Fibroblast of pulmonary artery (primary cell): Measurements from ENCODE around the gene PIM3.

ENCODE experiments used
- DNase-seq: peaks from one replicate; pipeline ENCODE4 v3.0.0-alpha.2; 2010; ENCODE audit warnings: low read depth
- H3K4me3 ChIP-seq: replicated peaks from 2 replicates; pipeline ENCODE4 v1.5.1; 2011; ENCODE audit warnings: low read depth, mild to moderate bottlenecking, control low read depth, low read length, moderate library complexity
- CTCF ChIP-seq: IDR thresholded peaks from 2 replicates; pipeline ENCODE4 v1.5.1; 2011; ENCODE audit warnings: mild to moderate bottlenecking, control low read depth, low read length, inconsistent platforms; ENCODE audit errors: missing control alignments

PIM3 gene

GRCh38 chr22:49969751-49970527, 9.4 kb downstream of the PIM3 start:
- H3K4me3 ChIP-seq, result no peak overlapping the region
- DNase-seq, result no peak

DNA sequence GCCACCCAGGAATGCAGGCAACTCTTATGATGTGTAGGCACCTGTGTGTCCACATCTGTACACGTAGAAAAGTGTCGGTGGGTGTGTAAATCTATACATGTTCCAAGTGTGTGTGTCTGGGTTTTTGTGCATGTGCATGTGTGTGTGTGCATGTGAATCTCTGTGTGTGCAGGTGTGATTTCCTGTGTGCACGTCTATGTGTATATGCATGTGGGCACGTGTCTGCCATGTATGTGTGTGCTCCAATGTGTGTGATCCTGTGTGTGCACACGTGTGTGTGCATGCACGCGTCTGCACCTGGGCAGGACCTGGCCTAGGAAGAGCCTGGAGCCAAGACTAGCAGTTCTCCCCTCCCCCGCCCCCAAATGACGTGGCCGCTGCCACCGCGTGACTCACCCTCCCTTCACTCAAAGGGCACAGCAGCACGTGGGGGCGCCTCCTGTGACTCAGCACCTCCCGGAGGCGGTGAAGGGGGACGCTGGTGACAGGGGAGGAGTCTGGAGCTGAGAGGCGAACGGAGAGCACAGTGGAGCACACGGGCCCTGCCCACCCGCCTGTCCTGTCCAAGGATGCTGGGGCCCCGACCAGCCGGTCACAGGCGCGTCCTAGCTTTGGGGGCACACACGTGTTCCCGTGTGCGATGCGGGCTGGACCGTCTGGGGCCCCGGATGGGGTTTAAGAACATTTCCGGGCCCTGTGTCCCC, 10.1 kb downstream of the PIM3 start:
- peak; percentile 95 for DNase-seq
- H3K4me3 ChIP-seq, result peak overlapping the region; percentile 45
- TF ChIP-seq CTCF, result no peak

More at GRCh38 chr22:49969751-49970527, 9.4 kb downstream of the PIM3 start:
- TF ChIP-seq CTCF, result no peak

- peak overlapping the region; percentile 45 for H3K4me3 ChIP-seq
- DNase-seq, result peak; percentile 64
- TF ChIP-seq CTCF, result no peak
Measured at GRCh38 chr22:49971232-49972162, 10.9 kb downstream of the PIM3 start.

DNA sequence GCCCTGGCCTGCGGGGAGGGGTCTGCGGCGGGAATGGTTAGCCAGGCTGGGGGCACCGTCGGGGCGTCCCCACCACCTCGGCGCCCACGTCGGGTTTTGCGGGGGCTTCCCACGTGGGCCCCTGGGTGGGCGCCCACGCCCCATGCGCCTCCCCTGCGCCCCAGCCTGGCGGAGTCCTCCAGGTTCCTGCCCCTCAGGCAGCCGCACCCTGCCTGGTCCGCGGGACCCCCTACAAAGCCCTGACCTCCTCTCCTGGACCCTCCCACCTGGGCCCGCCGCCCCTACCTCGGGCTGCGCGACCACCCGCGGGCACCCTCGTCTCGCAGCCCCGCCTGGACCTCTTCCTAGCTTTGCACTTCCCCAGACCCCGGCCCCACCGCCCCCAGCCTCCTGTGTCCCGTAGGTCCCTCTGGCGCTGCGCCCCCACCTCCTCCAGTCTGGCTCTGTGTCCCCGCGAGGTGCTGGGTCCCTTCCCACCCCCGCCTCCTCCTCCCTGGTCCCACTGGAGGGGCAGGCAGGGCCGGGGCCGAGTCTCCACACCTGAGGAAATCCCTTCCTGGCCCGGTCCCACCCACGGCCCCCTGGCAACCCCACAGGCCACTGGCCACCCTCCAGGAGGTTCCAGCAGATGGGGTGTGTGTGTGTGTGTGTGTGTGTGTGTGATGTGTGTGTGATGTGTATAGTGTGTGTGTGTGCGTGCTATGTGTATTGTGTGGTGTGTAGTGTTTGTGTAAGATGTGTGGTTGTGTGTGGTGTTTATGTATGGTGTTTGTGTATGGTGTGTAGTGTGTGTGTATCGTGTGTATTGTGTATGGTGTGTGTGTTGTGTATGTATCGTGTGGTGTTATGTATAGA, 11.8 kb downstream of the PIM3 start:
- no peak overlapping the region for H3K4me3 ChIP-seq
- no peak for DNase-seq

GRCh38 chr22:49973018-49973961, 12.7 kb downstream of the PIM3 start:
- DNase-seq, result peak; percentile 36
- TF ChIP-seq CTCF, result no peak

More for the DNA sequence above, 11.8 kb downstream of the PIM3 start:
- TF ChIP-seq CTCF, result no peak

More at GRCh38 chr22:49973018-49973961, 12.7 kb downstream of the PIM3 start:
- no peak overlapping the region for H3K4me3 ChIP-seq
